ENCODE measurements around the gene ATG14.

Gene ATG14

DNA sequence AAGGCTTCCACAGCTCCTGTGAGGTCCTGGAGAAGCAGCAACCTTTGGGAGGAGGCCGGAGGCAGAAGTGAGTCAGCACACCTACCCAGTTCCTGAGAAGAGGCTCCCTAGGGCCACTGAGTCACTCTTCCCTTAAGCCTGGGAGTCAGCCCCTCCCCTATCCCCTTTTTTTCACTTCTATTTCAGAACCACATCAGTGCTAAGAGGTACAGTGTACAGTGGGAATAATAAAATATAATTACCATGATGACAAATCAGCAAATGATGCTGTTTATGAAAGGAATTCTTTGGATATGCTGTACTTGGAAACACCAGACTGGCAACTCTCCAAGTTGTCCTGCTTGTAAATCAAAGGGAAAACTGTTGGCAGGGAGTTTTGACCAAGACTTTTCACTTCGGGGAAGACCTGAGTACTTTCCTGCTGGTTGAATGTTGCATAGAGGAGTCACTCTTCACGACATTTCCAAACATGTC lies 36.5 kb upstream of the ATG14 start:
- Histone ChIP-seq H3K9me3 (no peaks in the 10 kb centered on the region), H3K36me3 (no peaks in the 10 kb centered on the region), H3K4me3 (ENCODE audit: low read depth, low read length) (no peak overlapping the region), H3K4me1 (peaks cover 9% of the 10 kb centered on the region), H3K27me3 (no peaks in the 10 kb centered on the region)
- no peak for TF ChIP-seq CTCF (IDR thresholded peaks at IDR 0.05; ENCODE audit: low read depth, low read length)
- peak; percentile 43 for DNase-seq

DNA sequence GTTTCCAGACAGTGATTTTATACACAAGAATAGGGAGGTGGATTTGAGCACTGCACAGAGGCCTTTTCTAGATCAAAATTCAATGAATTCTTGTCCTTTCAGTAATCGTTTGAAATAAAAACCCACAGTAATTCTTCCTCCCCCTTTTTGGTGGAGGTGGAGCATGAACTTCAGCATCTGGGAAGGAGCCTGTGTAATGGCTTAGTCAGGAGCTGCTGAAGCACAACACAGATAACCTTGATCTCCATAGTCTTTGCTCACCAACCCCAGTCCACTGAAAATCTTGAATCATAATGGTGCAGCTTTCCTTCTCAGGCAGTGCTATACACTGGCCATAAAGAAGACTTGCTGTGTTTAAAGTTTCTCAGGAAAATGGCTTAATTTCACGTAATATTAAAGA lies 35.2 kb upstream of the ATG14 start:
- Histone ChIP-seq H3K4me1 (peaks cover 9% of the 10 kb centered on the region), H3K9me3 (no peaks in the 10 kb centered on the region), H3K4me3 (ENCODE audit: low read depth, low read length) (peak overlapping the region; percentile 16), H3K27me3 (no peaks in the 10 kb centered on the region), H3K36me3 (no peaks in the 10 kb centered on the region)
- DNase-seq = no peak
- no peak for TF ChIP-seq CTCF (IDR thresholded peaks at IDR 0.05; ENCODE audit: low read depth, low read length)

DNA sequence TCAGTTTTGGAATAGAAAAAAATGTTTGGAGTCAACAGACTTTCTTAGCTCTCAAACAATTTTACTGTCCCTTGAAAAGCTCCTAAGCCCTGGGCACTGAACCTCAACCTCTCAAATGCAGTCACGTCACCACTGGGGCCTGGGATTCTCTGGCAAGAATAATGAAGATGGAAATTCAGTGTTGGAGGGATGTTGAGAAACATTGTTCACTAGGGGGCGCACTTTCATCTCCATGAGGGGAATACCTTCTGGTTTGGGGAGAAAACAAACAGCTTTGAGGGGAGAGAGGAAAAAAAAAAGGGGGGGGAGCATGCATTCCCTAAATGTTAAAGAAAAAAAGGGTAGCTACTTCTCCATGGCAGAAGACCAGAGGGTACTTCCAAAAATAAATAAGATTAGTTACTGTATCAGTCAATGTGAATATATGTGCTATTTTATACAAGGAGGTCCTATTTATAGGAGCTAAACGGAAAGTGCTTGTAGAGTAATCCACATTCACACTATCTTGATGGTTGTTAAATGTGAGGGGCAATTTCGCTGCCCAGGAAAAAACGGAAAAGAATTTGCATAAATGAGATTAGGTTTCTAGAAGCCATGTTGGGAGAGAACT lies 34.6 kb upstream of the ATG14 start:
- peak; percentile 84 for TF ChIP-seq CTCF (IDR thresholded peaks at IDR 0.05; ENCODE audit: low read depth, low read length)
- peak; percentile 85 for DNase-seq
- H3K9me3 ChIP-seq = no peaks in the 10 kb centered on the region
- H3K27me3 ChIP-seq = no peaks in the 10 kb centered on the region
- peak overlapping the region; percentile 16 for H3K4me3 ChIP-seq (ENCODE audit: low read depth, low read length)
- peaks cover 7% of the 10 kb centered on the region for H3K4me1 ChIP-seq
- no peaks in the 10 kb centered on the region for H3K36me3 ChIP-seq

GRCh38 chr14:55441286-55441685 lies 29.7 kb upstream of the ATG14 start:
- peaks cover 12% of the 10 kb centered on the region; the same call in 1 of the 2 replicates for H3K27me3 ChIP-seq
- DNase-seq = no peak
- H3K9me3 ChIP-seq = no peaks in the 10 kb centered on the region
- no peak for TF ChIP-seq CTCF (IDR thresholded peaks at IDR 0.05; ENCODE audit: low read depth, low read length)
- H3K4me3 ChIP-seq (ENCODE audit: low read depth, low read length) = no peak overlapping the region
- no peaks in the 10 kb centered on the region; the same call in 1 of the 2 replicates for H3K36me3 ChIP-seq
- H3K4me1 ChIP-seq = no peaks in the 10 kb centered on the region

DNA sequence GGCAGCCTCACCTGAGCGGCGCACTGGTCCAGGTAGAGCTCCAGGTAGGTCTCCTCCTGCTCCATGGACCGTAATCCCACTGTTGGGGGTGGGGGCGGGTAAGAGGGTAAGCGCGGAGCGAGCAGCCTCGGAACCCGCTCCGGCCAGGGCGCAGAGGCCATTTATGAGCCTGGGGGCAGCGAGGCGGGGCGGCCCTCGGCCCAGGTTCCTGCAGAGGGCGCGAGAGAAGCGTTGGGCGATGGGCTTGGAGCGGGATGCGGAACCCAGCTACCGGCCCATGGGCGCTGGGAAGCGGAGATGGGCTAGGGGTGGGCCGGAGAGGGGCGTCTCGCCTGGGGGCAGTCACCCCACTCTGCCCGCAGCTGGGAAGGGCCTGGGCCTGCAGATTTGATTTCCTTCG lies 28.8 kb upstream of the ATG14 start, which contains the start of gene TBPL2:
TSS of gene TBPL2 (minus strand) at position 232 of the 400 bp plus-strand sequence. CDS start at position 65, 167 bp downstream.
- TF ChIP-seq CTCF (IDR thresholded peaks at IDR 0.05; ENCODE audit: low read depth, low read length) = no peak
- Histone ChIP-seq H3K9me3 (no peaks in the 10 kb centered on the region), H3K36me3 (no peaks in the 10 kb centered on the region; the same call in 1 of the 2 replicates), H3K4me1 (no peaks in the 10 kb centered on the region), H3K27me3 (peaks cover 12% of the 10 kb centered on the region; the same call in 1 of the 2 replicates), H3K4me3 (ENCODE audit: low read depth, low read length) (no peak within 1 kb of the TSS)
- no peak for DNase-seq

GRCh38 chr14:55438066-55438683 lies 26.5 kb upstream of the ATG14 start:
- Histone ChIP-seq H3K36me3 (no peaks in the 10 kb centered on the region; the same call in 1 of the 2 replicates), H3K4me3 (ENCODE audit: low read depth, low read length) (no peak overlapping the region), H3K27me3 (peaks cover 12% of the 10 kb centered on the region; the same call in 1 of the 2 replicates), H3K9me3 (no peaks in the 10 kb centered on the region), H3K4me1 (no peaks in the 10 kb centered on the region)
- DNase-seq = peak; percentile 52
- peak; percentile 76 for TF ChIP-seq CTCF (IDR thresholded peaks at IDR 0.05; ENCODE audit: low read depth, low read length)

Measured in BE2C (cell line).